Measurements from ENCODE around the gene BRINP2. TPM values are rescaled to one million over a fixed set of nuclear protein-coding genes. Genes with fewer than 3 reads are reported as not detected.

The BRINP2 gene
- total and polyA plus RNA-seq, 2 of the 8 experiments (the other 6 are each of a cell fraction or from before 2014, with no cell fraction given) = 0.39 to 0.42 TPM

DNA sequence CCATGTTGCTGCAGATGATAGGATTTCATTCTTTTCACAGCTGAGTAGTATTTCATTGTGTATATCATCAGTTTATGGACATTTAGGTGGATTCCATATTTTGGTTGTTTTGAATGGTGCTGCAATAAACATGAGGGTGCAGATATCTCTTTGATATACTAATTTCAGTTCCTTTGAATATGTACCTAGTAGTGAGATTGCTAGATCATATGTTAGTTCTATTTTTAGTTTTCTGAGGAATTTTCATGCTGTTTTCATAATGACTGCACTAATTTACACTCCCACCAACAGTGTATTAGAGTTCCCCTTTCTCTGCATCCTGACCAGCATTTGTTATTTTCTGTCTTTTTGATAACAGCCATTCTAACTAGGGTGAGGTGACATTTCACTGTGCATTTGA lies 82.1 kb downstream of the BRINP2 start:
- POLR2A ChIA-PET (ENCODE audit: partially characterized antibody) = no interaction called here
- no peak for FAIRE-seq
- TF ChIP-seq GABPA (IDR thresholded peaks at IDR 0.05; ENCODE audit: borderline replicate concordance, insufficient read depth, low read length) (no peak), CREB1 (IDR thresholded peaks at IDR 0.05) (no peak)

More for the DNA sequence above, 82.1 kb downstream of the BRINP2 start:
- Histone ChIP-seq H3K36me3 (ENCODE audit: control insufficient read depth in 2 of 4, insufficient read depth in 4 of 4, low read length in 3 of 4) (no peaks in the 10 kb centered on the region), H3K56ac (replicated peaks; ENCODE audit: insufficient read length, low read depth, low read length) (no peak overlapping the region), H2BK12ac (ENCODE audit: low read depth, low read length) (no peak overlapping the region), H4K20me1 (replicated peaks in 1 of 2; ENCODE audit: control insufficient read depth in 1 of 2, insufficient read depth in 2 of 2, low read length in 2 of 2) (no peaks in the 10 kb centered on the region), H3K79me1 (ENCODE audit: low read depth, low read length) (no peaks in the 10 kb centered on the region), H2AFZ (ENCODE audit: low read length) (no peak overlapping the region), H2BK15ac (ENCODE audit: low read length) (no peak overlapping the region), H3K9ac (replicated peaks in 1 of 4; ENCODE audit: extremely low read depth in 1 of 4, low read depth in 3 of 4, low read length in 3 of 4) (no peak overlapping the region), H2BK20ac (ENCODE audit: low read length) (no peak overlapping the region), H3K18ac (ENCODE audit: extremely low read depth, low read length) (no peak overlapping the region), H4K91ac (replicated peaks; ENCODE audit: insufficient read length, low read length) (no peak overlapping the region), H3K14ac (ENCODE audit: insufficient read length) (no peak overlapping the region), H3K23ac (ENCODE audit: insufficient read length) (no peak overlapping the region), H3K9me3 (ENCODE audit: insufficient read depth in 2 of 2, low read depth in 1 of 2, low read length in 1 of 2) (no peaks in the 10 kb centered on the region), H2BK120ac (replicated peaks; ENCODE audit: low read depth, low read length) (no peak overlapping the region), H3K27me3 (replicated peaks in 1 of 4; ENCODE audit: control insufficient read depth in 3 of 4, extremely low read depth in 1 of 4, insufficient read depth in 3 of 4, low read length in 3 of 4) (no peaks in the 10 kb centered on the region), H2AK5ac (ENCODE audit: low read depth, low read length) (no peak overlapping the region), H3K4me3 (ENCODE audit: extremely low read depth in 1 of 4, insufficient read depth in 2 of 4, low read depth in 3 of 4, low read length in 4 of 4) (no peak overlapping the region), H4K5ac (ENCODE audit: insufficient read length, low read depth, low read length) (no peak overlapping the region), H3K4me1 (replicated peaks in 1 of 4; ENCODE audit: control insufficient read depth in 3 of 4, insufficient read depth in 4 of 4, low read length in 3 of 4) (peaks cover 0 to 4% (median 0%) of the 10 kb centered on the region in 4 experiments; a peak in 2 of 7 replicates), H3K27ac (ENCODE audit: low read depth, low read length) (no peak overlapping the region), H2BK5ac (ENCODE audit: low read depth, low read length) (no peak overlapping the region), H3K4ac (replicated peaks; ENCODE audit: insufficient read length, low read depth, low read length) (no peak overlapping the region), H3K4me2 (ENCODE audit: insufficient read depth in 1 of 2, low read depth in 2 of 2, low read length in 2 of 2) (no peak overlapping the region), H3K23me2 (ENCODE audit: low read depth, low read length) (no peaks in the 10 kb centered on the region; the same call in 1 of the 2 replicates), H4K8ac (ENCODE audit: extremely low read depth, insufficient read depth, low read length) (no peak overlapping the region), H3K79me2 (ENCODE audit: control insufficient read depth in 1 of 2, insufficient read depth in 2 of 2, low read length in 2 of 2) (no peaks in the 10 kb centered on the region)
- DNase-seq (ENCODE audit: low read depth in 1 of 2, low spot score in 2 of 2) = no peak
- CTCF ChIA-PET (ENCODE audit: partially characterized antibody) = interaction anchor here (1.0 kb wide), 1 partner anchor 9 kb away, joined by 3 read pairs; no protein-coding TSS in a partner anchor

Measured in H1 (cell line).